ENCODE results near the gene CDH13. TPM values are rescaled to one million over a fixed set of nuclear protein-coding genes. Genes with fewer than 3 reads are reported as not detected.
A peak's percentile ranks its signal among the peaks of the same experiment; 100 is the strongest.

The CDH13 gene
- polyA plus RNA-seq, 3 donors, result 8.6 to 12.8 (median 12.4) TPM

DNA sequence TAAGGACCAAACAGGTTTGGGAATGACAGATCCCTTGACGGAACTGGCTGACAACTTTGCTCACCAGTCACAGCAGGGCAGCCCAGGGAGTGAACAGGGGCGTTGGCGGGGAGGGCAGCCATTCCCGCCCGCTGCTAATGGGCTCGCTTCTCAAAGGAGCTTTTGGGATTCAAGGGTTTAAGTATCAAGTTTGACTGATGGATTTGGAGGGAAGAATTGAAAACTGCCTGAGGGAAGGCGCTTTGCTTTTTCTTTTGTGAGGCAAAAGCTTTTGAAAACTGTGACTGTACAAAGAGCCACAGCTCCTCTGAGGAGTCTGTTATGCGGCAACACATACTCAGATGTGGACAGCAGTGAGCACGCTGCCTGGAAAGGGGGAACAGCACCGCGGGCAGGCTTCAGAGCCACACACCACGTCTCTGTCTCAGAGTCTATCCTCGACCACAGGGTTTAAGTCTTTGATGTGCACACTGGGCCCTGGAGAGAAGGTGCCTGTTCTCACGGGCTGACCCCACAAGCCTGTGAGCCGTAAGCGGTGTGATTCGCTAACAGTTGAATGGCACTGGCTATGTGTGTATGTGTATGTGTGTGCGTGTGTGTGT is 1101.1 kb downstream of the CDH13 start:
- no peak for DNase-seq (ENCODE audit: extremely low read depth in 1 of 11, low read depth in 9 of 11, low spot score in 4 of 11)

DNA sequence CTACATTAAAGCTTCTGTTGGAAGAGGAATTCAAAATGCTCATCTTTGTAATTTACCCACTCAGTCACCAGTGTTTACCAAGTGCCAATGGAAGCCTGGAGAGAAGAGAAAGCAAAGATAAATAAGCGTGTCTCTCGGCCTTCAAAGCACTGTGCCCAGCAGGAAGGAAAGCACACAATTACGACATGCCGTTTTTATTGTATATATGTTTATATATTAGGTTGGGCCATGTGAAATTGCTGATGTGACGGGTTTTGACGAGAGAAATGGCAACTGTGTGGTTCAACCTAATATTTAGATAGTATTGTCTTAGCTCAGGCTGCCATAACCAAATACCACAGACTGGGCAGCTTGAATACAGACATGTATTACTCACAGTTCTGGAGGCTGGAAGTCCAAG is 1101.7 kb downstream of the CDH13 start:
- DNase-seq (ENCODE audit: extremely low read depth in 1 of 11, low read depth in 9 of 11, low spot score in 4 of 11), result no peak

DNA sequence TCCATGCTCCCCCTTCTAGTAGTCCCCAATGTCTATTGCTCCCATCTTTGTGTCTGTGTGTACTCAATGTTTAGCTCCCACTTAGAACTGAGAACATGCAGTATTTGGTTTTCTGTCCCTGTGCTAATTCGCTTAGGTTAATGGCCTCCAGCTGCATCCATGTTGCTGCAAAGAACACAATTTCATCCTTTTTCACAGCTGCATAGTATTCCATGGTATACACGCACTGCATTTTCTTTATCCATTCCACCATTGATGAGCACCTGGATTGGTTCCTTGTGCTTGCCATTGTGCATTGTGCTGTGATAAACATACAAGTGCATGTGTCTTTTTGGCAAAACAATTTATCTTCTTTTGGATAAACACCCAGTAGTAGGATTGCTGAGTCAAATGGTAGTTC is 1104.0 kb downstream of the CDH13 start:
- DNase-seq (ENCODE audit: extremely low read depth in 1 of 11, low read depth in 9 of 11, low spot score in 4 of 11), result no peak

DNA sequence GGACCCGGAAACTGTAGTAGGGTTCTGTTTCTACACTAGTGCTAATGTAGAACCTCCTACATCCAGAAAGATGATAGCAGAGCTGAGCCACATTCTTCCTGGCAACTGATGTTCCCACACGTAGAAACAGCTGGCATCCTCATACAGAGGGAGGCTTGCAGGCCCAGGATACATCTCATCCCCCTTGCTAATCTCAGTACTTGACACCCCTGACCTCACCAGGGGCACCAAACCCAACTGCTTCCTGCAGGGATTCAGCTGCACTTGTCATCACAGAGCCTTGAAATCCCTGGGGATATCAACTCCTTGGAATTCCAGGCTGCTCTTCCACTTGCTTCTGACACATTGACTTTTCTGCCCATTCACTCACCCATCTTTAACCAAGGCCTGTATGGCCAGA is 1105.8 kb downstream of the CDH13 start:
- no peak for DNase-seq (ENCODE audit: extremely low read depth in 1 of 11, low read depth in 9 of 11, low spot score in 4 of 11)

DNA sequence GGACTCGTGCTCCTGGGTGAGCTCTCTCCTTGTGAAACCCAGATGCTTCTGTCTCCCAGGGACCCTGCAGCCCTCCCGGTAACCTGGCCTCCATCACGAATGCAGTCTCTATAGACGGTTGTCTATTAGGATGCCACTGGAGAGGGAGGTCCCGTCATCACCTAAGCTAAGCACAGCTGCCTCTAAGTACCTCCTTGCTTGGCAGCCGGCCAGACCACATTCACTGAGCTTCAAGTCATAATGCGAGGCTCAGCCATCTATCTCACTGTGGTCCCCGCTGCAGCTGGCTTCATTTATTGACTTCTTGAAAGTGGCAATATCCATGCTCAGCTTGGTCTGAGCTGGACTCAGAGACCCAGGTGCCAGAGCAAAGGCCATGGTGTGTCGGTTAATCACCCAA is 1106.5 kb downstream of the CDH13 start:
- no peak for DNase-seq (ENCODE audit: extremely low read depth in 1 of 11, low read depth in 9 of 11, low spot score in 4 of 11)

DNA sequence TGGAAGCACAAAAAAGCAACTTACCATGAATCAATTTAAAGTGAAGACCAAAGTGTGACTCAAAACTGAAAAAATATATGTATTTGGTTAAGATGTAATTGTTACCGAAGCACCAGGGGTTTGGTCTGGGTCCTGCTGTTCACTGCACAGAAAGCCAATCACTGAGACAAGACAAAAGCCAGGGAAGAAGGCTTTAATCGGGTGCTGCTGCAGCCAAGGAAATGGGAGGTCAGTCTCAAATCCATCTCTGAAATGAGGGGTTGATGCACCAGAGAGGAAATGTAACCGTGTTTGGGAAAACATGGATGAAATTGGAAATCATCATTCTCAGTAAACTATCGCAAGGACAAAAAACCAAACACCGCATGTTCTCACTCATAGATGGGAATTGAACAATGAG is 1107.4 kb downstream of the CDH13 start:
- DNase-seq (ENCODE audit: extremely low read depth in 1 of 11, low read depth in 9 of 11, low spot score in 4 of 11), result no peak

DNA sequence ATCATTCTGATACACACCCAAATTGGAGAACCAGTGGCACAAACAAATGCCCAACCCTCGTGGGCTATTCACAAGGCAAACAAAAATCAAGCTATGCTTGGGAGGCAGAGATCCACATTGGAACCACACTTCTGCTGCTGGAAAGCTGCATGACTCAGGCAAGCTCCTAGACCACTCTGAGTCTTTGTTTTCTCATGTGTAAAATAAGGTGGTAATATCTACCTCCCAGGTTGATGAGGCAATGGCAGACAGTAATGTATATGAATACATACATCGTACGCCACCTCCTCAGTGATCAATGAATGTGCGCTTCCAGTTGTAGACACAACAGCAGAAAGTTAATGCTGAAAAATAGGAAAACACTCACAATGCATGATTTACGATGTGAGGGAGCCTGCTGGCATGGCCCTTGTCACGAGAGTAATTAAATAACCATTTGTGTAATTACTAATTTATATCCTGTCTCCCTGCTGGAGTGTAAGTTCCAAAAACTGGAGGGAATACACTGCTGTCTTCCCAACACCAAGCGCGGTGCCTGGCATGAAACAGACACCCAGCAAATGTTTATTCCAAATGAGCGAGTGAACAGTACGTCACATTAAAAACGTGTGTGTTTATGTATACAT is 1111.1 kb downstream of the CDH13 start:
- no peak for DNase-seq (ENCODE audit: extremely low read depth in 1 of 11, low read depth in 9 of 11, low spot score in 4 of 11)

DNA sequence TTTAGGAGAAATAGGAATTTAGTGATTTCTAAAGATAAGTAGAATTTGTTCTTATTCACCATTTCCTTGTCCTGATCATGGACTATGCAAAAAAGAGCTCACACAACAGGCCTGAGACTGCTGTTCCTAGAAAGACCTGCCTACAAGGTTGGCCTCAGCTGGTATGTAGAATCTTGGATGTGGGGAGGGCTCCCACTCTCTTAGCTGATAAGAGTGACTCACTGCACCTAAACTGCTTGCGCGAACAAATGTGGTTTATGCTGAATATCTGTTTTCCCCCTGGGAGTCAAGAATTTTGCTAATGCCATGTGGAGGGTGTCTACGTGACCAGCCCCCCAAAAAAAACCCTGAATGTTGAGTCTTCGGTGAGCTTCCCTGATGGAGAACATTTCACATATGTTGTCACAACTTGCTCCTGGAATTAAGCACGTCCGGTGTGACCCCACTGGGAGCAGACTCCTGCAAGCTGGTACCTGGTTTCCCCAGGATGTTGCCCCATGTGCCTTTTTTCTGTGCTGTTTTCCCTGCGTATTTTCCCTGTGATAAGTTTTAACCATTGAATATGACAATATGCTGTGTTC is 1112.2 kb downstream of the CDH13 start:
- no peak for DNase-seq (ENCODE audit: extremely low read depth in 1 of 11, low read depth in 9 of 11, low spot score in 4 of 11)

DNA sequence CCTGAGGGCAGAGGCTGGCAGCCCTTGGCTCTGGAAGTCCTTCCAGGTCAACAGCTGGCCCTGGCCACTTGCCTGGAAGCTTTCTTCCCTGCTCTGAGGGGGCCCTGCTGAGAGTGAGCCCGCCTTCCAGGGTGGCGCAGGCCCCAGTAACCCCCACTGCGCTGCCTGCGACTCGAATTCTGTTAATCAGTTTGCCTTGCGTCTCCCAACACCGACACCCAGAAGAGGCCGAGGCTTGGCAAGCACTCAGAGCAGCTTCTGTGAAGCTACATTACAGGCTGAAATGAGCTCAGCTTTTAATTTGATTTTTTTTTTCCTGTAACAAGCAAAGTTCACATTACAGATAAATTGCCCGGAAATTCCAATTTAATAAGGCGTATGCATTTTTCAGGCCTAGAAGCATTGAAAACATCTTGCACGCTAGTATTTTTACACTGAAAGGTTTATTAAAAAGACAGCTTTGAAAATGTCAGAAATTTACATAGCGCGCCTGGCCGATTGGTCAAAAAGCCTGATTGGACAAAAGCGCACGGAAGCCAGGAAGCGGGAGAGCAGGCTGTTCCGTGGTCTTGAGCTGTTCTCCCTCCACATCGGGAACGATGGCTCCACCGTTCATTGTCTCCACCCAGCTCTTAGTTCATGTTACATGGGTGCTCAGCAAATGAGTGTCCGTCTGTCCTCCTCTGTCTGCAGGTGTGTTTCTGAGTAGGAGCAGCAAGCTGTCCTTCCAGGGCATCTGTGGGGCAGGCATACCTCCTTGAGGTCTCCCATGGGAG is 1115.5 kb downstream of the CDH13 start:
- DNase-seq (ENCODE audit: extremely low read depth in 1 of 11, low read depth in 9 of 11, low spot score in 4 of 11), result peak in 1 of 11 donors; percentile 15

DNA sequence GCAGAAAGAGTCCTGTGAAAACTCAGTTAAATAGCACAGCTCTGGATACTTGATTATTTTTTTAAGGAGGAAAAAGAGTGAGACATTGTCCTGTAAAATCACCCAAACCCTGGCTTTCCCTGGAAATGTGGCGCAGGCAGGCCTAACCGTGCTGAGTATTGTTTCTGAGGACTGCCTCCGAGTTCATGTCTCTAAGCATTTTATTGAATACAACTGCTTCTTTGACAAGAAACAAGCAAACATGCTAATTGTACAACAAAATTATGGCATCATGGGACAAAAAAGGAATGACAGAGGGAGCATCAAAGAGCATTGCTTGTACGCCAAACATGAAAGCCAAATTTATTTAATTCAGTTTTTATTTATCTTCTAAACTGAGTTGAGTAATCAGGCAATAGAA is 1116.5 kb downstream of the CDH13 start:
- no peak for DNase-seq (ENCODE audit: extremely low read depth in 1 of 11, low read depth in 9 of 11, low spot score in 4 of 11)

DNA sequence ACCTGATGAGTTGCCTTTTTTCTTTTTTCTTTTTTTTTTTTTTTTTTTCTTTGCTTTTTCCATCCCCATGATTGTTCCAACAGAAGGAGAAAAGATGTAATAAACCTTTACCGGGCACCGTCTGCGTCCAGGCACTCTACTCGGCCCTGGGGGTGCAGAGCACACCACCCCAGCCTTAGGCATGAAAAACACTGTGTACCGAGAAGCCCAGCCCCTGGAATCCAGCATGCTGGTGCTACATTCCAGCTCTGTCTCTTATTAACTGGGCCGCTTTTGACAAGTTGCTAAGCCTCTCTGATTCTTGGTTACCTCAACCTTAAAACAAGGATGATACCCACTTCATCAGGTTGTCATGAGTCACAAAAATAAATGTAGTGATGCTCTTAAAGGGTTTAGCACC is 1117.0 kb downstream of the CDH13 start:
- no peak for DNase-seq (ENCODE audit: extremely low read depth in 1 of 11, low read depth in 9 of 11, low spot score in 4 of 11)

DNA sequence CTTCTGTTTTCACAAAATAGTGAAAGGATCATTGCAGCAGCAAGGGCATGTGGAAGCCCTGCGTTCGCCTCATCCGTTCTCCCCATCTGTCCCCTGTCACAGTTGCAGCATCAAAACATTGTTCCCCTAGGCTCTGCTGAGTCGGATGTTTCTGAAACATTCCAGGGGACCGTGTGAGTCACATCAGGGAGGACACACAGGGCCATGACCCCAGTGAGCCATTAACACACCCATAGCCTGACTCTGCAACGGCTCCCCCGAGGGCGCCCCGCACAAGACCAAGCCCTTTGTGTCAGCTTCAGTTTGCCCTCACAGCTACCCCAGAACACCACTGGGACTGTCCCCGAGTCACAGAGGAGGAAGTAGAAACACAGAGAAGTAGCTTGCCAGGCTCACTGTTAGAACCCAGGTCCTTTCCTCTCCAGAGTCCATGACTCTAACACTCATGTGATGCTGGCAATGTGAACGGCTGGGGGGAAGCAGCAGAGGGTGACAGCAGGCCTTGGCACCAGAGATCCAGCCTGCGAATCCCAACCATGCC is 1117.7 kb downstream of the CDH13 start:
- DNase-seq (ENCODE audit: extremely low read depth in 1 of 11, low read depth in 9 of 11, low spot score in 4 of 11), result peak in 3 of 11 donors; percentile 14 to 31 (median 24)

DNA sequence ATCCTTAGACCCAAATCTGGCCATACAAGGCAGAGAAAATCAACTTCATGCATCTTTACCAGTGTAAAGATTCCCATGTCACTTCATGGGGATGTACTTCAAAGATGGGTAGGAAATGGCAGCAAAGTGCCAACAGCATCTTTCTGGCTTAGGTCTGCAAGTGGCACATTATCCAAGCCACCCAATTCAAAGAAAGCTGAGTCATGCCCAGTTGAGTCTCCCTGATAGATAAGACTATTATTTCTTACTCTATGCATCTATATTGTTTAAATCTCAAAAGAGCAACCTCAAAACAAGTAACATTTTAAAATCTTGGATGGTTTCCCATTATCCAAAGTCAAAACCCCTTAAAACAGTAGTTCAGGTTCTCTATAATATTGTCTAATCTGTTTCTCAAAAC is 1119.8 kb downstream of the CDH13 start:
- DNase-seq (ENCODE audit: extremely low read depth in 1 of 11, low read depth in 9 of 11, low spot score in 4 of 11), result no peak

DNA sequence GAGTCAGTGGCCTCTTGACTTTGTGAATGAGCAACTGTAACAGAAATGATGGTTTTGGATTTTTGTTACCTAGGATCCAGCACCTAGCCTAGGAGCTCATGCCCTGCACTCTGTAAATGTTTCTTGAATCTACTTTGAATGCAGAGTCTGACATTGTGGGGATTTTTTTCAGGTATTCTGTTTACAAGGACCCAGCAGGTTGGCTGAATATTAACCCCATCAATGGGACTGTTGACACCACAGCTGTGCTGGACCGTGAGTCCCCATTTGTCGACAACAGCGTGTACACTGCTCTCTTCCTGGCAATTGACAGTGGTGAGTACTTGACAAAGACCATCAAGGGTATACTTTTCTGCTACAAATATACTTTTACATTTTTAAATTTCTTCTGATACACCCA is 1121.2 kb downstream of the CDH13 start:
- no peak for DNase-seq (ENCODE audit: extremely low read depth in 1 of 11, low read depth in 9 of 11, low spot score in 4 of 11)

DNA sequence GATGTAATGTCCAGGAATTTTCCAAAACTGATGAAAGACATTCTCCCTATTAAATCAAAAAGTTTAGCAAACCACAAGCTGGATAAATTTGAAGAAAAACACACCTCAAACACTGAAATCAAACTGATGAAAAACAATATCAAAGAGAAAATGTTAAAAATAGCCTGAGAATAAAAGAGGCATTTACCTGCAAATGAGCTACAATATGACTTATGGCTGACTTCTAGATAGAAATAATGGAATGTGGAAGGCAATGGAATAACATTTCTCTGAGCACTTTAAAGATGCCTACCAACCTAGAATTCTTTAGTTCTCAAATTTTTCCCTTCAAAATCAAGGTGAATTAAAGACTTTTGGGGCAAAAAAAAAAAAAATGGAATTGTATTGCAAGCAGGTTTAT is 1128.6 kb downstream of the CDH13 start:
- no peak for DNase-seq (ENCODE audit: extremely low read depth in 1 of 11, low read depth in 9 of 11, low spot score in 4 of 11)

DNA sequence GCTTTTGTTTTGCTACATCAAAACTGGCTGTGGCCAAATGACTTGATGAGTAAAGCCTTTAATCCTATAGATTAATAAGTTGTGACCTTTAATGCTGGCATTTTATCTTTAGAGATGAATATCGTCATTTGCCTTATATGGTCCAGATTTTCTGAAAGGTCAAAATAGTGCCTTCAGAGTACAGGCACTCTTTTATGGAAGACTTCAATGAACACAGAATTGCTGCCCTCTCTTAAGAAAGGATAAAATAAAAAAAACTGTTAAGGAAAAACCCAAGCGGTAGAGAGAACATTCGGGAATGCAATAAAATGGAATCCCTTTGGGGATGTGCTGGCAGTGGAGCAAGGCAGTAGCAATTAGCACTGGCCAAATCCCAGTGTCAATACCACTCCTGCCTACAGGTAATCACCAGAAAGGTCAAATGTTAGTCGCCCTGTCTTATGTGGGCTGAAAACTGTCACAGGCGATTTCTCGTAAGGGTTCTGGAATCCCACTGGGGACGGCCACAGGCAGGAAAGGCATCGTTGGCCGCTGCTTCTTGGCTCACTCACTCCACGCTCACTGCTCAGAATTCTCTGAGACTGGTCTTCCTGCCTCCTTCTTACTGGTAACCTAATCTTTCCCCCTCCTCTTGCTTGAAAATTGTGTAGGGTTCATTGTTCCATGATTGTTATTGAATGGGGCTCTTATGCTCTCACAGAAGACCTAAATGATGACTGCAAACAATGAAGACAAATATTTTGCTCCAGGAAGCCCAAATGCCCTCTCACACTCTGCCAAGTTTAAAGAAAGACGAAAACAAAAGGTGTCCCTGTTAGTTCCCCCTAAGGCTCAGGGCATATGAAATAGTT is 1135.6 kb downstream of the CDH13 start:
- DNase-seq (ENCODE audit: extremely low read depth in 1 of 11, low read depth in 9 of 11, low spot score in 4 of 11), result no peak

DNA sequence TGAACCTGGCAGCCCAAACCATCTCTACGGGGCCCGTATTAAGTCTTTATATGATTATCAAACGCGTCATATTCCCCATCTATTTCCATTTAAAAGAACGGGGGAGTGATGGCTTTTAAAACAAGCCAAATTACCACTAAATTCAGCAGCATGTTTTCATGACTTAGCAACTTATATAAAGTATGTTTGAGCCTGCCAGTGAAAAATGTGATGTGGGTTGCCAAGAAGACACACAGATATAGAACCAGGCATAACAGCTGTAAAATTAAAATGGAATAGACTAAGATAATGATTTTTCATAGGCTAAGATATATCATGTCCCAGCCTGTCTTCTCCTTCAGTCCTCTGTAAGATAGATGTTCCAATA is 1136.2 kb downstream of the CDH13 start:
- DNase-seq (ENCODE audit: extremely low read depth in 1 of 11, low read depth in 9 of 11, low spot score in 4 of 11), result no peak

DNA sequence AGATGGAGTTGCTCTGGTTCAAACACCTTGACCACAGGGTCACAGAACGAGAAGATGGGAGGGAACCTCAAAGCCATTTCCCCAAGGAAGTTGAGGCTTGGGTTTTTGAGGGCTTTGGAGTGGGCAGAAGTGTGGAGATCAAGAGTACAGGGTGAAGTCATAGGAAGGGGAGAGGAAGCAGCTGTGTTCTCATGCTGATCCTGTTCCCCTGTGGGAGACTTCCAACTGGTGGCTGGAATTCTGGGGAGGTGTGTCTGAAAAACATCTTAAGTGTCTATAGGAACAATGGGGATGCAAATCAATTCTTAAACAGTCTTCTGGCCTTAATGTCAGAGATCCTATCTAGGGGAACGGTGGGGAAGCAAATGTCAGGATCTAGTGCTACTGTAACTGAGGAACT is 1142.2 kb downstream of the CDH13 start:
- no peak for DNase-seq (ENCODE audit: extremely low read depth in 1 of 11, low read depth in 9 of 11, low spot score in 4 of 11)

DNA sequence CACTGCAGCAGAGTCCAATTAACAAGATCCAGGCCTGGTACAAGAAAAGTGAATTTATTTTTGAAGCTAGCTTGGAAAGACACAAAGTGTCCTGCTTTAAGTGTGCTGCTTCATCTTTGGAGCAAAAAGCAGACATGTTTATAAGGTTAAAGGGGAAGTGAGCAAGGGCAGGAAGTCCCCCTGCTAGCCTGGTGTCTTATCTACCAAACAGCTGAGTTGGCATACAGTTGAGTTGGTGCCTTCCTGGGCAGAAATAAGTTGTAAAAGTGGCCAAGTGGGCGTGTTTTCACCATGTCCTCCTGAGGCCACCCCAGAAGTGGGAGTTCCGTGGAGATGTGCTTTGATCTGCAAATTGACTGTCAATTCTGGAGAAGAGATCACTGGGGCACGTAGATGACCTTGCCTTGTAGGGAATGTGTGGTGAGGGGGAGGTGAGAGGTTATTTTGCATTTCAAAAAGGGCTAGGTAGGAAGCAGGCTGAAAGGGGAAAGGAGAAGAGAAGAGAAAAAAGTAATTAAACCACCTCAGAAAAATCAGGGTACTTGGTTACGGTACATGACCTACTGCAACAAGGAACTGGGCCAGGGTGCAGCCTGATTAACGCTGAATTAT is 1142.7 kb downstream of the CDH13 start:
- DNase-seq (ENCODE audit: extremely low read depth in 1 of 11, low read depth in 9 of 11, low spot score in 4 of 11), result no peak

Measured in renal cortex interstitium (tissue), 11 donors.